HG03066 (cell line): ENCODE data around the gene RNF113B.

Source experiments
- ATAC-seq: cut with Tn5 transposase; IDR thresholded peaks from one replicate; pipeline ENCODE4 v1.9.1; 2021; ENCODE audit warnings: low read depth; ENCODE audit not compliant: unreplicated experiment

The RNF113B gene

DNA sequence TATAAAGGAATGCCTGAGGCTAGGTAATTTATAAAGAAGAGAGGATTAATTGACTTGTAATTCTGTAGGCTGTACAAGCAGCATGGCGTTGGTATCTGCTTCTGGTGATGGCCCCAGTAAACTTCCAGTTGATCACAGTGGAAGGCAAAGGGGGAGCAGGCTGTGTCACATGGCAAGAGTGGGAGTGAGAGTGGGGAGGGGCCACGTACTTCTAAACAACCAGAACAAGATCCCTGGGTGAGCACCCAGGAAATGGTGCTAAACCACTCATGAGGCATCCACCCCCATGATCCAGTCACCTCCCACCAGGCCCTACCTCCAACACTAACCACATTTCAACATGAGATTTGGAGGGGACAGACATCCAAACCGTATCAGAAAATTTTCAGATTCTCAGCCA is 3.0 kb upstream of the RNF113B start:
- no peak for ATAC-seq

DNA sequence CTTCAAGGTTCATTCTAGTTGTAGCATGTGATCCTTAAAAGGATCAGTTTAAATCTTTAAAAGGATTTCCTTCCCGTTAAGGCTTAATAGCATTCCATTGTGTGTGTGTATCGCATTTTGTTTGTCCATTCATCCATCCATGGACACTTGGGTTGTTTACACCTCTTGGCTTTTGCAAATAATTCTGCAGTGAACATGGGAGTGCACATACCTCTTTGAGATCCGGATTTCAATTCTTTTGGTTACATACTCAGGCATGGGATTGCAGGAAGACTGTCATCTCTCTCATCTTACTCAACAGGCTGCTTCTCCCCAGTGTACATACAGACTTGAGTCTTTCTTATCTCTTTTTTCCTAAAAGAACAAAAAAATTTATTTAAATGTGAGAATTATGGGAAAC is 1.2 kb downstream of the RNF113B start:
- ATAC-seq, result no peak

DNA sequence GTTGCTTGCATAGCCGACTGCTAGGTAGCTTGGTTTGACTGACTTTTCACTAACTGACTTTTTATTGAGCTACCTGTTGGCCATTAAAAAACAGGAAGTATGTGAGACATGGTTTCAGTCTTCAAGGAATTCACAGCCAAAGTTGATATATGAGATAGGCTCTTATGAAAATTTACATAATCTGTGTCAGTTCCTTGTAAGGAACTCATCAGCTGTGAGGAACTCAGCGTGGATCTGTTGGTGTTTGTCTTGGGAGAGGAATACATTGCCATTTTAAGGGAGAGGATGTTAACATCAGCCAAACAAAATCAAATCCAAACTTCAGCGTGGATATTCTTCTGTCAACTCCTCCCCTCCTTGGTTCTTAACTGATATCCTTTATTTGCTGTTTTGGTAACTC is 2.0 kb downstream of the RNF113B start:
- ATAC-seq, result no peak

DNA sequence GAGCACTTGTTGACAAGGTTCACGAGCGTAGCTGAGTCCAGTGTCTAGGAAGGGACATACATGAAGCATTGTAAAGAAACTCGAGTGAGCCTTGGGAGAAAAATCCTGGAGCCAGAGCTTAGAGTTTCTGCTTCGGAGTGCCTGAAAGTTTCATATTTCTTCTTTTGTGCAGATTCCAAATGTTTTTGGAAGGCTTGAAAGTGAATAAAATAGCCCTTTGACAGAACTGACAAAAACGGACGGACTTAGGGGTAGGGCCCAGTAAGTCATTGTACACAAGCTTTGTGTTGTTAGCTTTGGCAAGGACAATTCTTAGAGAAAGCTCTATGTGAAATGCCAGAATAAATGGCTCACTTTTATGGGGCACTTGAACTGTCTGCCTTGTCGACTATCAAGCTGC is 2.8 kb downstream of the RNF113B start:
- no peak for ATAC-seq

GRCh38 chr13:98173431-98174152 is 3.5 kb downstream of the RNF113B start:
- ATAC-seq, result no peak

GRCh38 chr13:98172590-98173422 is 4.3 kb downstream of the RNF113B start:
- ATAC-seq, result no peak

DNA sequence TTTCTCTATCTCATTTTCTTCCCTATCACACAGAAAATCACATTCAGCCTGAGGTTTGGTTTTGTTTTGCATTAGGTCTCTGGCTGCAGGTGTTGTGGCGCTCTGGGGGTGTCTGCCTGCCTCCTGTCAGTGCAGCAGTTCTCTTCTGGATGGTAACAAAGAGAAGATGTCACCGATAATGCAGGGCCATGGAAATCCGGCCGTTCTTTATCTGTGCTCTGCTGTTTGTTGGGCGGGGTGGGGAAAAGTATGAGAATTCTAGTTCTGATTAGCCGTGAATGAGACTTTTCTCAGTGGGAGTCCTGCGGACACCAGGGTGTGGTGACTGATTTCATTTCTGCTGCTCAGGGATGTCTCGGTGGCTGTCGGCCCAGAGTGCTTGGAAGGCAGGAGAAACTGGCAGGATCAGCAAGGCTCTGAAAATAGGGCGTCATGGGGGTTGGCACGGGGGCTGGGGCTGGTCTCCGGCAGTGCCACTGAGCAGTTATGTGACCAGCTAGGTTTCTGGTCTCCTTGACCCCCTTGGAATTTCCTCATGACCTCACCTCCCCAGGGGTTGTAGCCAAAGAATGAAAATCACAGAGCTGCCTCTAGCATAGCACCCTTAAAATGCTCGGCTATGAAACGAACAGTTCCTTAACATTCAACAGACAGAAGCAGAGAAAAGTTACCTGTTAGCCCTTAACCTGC is 5.0 kb downstream of the RNF113B start:
- ATAC-seq, result no peak

DNA sequence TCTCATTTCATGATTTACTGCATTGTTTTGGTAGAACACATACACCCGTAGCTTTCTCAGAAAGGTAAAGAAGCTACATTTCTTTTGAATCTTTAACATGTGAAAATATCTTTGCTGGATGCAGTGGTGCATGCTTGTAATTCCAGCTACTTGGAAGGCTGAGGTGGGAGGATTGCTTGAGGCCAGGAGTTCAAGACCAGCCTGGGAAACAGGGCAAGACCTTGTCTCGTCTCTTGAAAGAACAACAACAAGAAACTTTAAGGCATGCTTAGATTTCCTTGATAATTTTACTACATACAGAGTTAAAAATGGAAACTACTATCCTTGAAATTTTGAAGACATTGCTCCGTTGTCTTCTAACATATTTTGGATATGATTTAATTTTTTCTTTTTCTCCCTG is 7.7 kb downstream of the RNF113B start:
- ATAC-seq, result no peak

- ATAC-seq, result no peak
These were observed 14.1 kb downstream of the RNF113B start for GRCh38 chr13:98162935-98163334.

- no peak for ATAC-seq
These were observed 18.7 kb downstream of the RNF113B start for GRCh38 chr13:98158172-98158899.

GRCh38 chr13:98157609-98158008 is 19.5 kb downstream of the RNF113B start:
- ATAC-seq, result no peak

GRCh38 chr13:98157188-98157587 is 19.9 kb downstream of the RNF113B start:
- no peak for ATAC-seq

DNA sequence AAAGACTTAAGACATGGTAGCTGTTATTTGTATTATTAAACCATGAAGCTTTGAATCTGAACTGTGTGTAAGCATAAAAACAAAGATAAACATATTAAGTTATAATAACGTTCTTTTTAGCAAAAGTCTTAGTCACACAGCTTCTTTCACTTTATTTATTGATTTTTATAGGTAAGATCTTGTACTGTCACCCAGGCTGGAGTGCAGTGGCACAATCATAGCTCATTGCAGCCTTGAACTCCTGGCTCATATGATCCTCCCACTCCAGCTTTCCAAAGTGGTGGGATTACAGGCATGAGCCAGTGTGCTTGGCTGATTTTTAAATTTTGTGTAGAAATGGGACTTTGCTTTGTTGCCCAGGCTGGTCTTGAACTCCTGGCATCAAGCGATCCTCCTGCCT is 20.8 kb downstream of the RNF113B start:
- ATAC-seq, result no peak

- no peak for ATAC-seq
These were observed 21.5 kb downstream of the RNF113B start for GRCh38 chr13:98155475-98156109.

DNA sequence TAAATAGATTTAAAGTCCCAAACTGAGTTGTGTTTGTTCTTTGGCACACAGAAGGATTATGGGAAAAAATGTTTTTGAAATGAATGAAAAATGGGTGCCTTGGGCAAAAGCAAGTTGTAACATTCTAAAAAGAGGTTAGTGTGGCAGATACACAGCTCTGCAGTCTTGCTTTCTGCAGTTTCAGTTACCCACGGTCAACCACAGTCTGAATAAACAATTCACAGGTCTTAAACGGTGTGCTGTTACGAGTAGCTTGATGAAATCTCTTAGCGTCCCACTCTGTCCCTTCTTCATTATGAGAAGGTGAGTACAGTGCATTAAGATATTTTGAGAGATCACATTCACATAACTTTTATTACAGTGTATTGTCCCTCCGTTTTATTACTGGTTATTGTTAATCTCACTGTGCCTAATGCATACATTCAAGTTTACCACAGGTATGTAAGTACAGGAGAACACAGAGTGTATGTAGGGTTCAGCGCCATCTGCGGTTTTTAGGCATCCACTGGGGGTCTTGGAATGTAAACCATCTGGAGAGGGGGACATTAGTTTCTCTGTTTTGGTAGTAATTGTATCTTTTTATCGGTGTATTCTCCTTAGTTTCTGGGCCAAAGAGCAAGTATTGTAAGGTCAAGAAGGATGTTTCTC is 26.1 kb downstream of the RNF113B start:
- no peak for ATAC-seq

DNA sequence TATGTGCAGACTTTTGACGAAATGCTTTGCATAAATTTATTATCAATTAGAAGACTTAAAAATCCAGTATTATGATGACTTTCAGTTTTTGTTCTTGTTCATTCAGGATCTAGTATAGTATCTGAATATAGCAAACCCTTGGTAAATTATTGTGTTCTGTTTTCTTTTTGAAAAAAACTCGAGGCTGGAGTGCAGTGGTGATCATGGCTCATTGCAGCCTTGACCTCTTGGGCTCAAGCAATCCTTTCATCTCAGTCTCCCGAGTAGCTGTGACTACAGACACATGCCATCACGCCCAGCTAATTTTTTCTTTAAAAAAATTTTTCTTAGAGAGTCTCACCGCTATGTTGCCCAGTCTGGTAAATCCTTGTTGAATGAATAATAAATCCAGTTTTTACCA is 29.5 kb downstream of the RNF113B start:
- ATAC-seq, result no peak

DNA sequence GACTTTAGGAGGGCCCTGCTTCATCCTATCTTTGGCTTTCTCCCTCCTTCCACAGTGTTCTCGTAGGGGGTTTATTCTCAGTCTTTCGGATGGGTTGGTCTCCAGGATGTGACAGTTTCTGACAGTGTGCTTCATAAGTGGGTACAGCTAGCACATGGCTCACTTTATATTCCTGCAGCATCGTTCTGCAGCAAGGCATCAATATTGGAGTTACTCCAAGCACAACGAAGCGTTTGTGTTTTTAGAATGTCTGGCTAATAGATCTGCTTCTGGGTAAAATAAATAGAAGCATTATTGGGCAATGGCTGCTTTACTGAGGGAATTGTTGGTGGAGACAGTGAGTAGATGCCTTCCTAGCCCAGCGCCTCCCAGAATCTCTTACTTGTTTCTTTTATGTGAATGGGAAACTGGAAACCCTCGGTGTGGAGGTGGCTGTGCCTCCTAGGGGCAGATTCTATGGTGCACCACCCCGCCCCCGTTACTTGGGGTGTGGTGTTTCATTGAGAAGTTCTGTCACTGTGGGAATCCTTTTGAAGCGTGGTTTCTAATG is 32.2 kb downstream of the RNF113B start:
- no peak for ATAC-seq

DNA sequence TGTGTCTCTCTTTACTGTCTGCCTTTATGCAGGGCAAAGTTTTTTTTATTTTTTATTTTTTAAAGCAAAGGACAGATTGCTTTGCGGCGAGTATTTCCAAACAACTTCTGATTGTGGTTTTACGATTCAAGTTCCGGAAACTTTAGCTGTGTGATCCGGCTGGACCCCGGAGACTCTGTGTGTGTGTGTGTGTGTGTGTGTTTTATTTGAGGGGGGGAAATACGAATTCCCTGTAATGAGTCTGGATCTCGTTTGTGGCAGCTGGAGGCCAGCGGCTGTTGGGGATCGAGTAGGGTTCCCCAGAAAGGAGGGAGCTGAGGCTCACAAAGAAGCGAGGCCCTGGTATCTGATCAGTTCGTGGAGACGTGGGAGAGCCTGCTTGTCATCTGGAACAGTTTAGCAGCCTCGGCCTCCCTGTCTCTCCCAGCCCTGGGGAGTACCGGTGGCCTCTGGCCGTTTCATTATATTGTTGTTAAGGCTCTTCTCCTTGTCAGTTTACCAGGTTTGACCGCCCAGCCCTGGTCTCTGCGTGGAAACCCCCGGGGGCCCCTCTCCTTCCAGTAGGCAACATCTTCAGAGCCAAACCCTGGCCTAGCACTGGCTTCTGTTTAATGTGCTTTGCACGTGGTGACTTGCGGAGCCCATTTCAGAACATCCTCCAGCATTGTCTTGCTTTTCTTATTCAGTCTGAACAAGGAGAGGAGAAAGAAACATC is 32.9 kb downstream of the RNF113B start:
- ATAC-seq, result no peak

DNA sequence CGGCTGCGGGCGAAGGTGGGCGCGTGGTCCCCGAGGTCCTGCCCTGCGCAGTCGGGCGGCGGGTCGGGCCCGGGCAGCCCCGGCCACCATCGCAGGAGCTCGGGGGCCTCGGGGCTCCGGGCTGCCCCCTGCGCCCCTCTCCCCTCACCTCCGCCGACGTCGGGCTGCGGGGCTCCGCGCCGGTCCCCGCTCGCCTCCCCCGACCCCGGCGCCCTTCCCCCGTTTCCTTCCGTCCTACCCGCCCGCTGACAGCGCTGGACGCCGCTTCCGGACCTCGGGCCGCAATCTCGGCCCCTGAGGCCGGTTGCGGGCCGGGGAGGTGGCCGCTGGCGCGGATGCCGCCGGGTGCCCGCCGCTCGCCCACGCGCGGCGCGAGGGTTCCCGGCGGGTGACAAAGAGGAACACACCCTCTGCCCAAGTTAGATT is 33.5 kb downstream of the RNF113B start:
- ATAC-seq, result peak; percentile 12
